PC-3 (cell line): Measurements from ENCODE around the gene DENND1B. TPM values are rescaled to one million over a fixed set of nuclear protein-coding genes. Genes with fewer than 3 reads are reported as not detected.

Source experiments
- ATAC-seq: fragments of 200-7000 bp; cut with Tn5 transposase; 2 replicates; pipeline ENCODE4 v1.9.1; 2020; ENCODE audit warnings: mild to moderate bottlenecking, moderate library complexity
- BruUV-seq: library from RNA; stranded (reverse); fragments of 400-500 nt; replicated peaks from 2 replicates; lab custom pipeline; 2021; lab: Mats Ljungman, UMichigan
- CTCF ChIA-PET: fragments of 300-600 bp; sonication (Branson Sonifier 250); formaldehyde crosslinking; loops from one replicate; lab custom pipeline; 2022; ENCODE audit warnings: antibody characterized with exemption; lab: Charles Lee
- POLR2A ChIA-PET: fragments of 300-600 bp; sonication (Branson Sonifier 250); formaldehyde crosslinking; loops from one replicate; lab custom pipeline; 2022; ENCODE audit warnings: antibody characterized with exemption; ENCODE audit not compliant: unreplicated experiment; lab: Charles Lee
- DNase-seq: peaks from one replicate; pipeline ENCODE4 v3.0.0-alpha.2; 2015
- H2AFZ ChIP-seq: fragments of 300-600 bp; sonication (generic); 2 replicates; pipeline ENCODE4 v1.6.0; 2016; ENCODE audit warnings: antibody characterized with exemption, low read length
- H3F3A ChIP-seq: fragments of 300-600 bp; sonication (generic); one replicate; pipeline ENCODE4 v1.6.0; 2017; ENCODE audit warnings: antibody characterized with exemption, low read length, control low read depth, mild to moderate bottlenecking; ENCODE audit not compliant: unreplicated experiment
- H3K27ac ChIP-seq: fragments of 300-600 bp; sonication (generic); 2 replicates; pipeline ENCODE4 v1.5.1; 2016; ENCODE audit warnings: mild to moderate bottlenecking, low read length
- H3K27me3 ChIP-seq: fragments of 300-600 bp; sonication (generic); 2 replicates; pipeline ENCODE4 v1.6.1; 2016; ENCODE audit warnings: low read length, mixed read lengths
- H3K36me3 ChIP-seq: fragments of 300-600 bp; sonication (generic); 2 replicates; pipeline ENCODE4 v1.6.1; 2016; ENCODE audit warnings: low read depth, mixed run types, low read length, mixed read lengths
- H3K4me1 ChIP-seq: fragments of 300-600 bp; sonication (generic); 2 replicates; pipeline ENCODE4 v1.5.1; 2016; ENCODE audit warnings: low read length; ENCODE audit not compliant: insufficient read depth
- H3K4me2 ChIP-seq: fragments of 300-600 bp; sonication (generic); 2 replicates; pipeline ENCODE4 v1.6.0; 2016; ENCODE audit warnings: low read length
- H3K4me3 ChIP-seq: fragments of 300-600 bp; sonication (generic); 2 replicates; pipeline ENCODE4 v1.5.1; 2016; ENCODE audit warnings: mild to moderate bottlenecking, low read length, mixed read lengths
- H3K79me2 ChIP-seq: fragments of 300-600 bp; sonication (generic); 2 replicates; pipeline ENCODE4 v1.6.1; 2017; ENCODE audit warnings: low read length, mixed read lengths
- H3K9ac ChIP-seq: fragments of 300-600 bp; sonication (generic); 2 replicates; pipeline ENCODE4 v1.6.0; 2016; ENCODE audit warnings: mild to moderate bottlenecking, low read length
- H3K9me2 ChIP-seq: fragments of 300-600 bp; sonication (generic); replicated peaks from 2 replicates; pipeline ENCODE4 v1.6.1; 2016; ENCODE audit warnings: mixed run types, low read length, mixed read lengths
- H3K9me3 ChIP-seq: fragments of 300-600 bp; sonication (generic); 2 replicates; pipeline ENCODE4 v1.6.1; 2016; ENCODE audit warnings: low read length, mixed read lengths
- H4K20me1 ChIP-seq: fragments of 300-600 bp; sonication (generic); 2 replicates; pipeline ENCODE4 v1.6.1; 2016; ENCODE audit warnings: low read length, mixed read lengths
- EZH2 ChIP-seq: fragments of 300-600 bp; sonication (generic); IDR thresholded peaks from one replicate; pipeline ENCODE4 v1.6.1; 2017; ENCODE audit warnings: antibody characterized with exemption, mild to moderate bottlenecking, low read length; ENCODE audit not compliant: unreplicated experiment
- EZH2phosphoT487 ChIP-seq: fragments of 300-600 bp; sonication (generic); IDR thresholded peaks from 2 replicates; pipeline ENCODE4 v1.6.1; 2018; ENCODE audit warnings: mild to moderate bottlenecking, antibody characterized with exemption, low read length, borderline replicate concordance
- intact Hi-C: fragments of 100-400 bp; cut with micrococcal nuclease; formaldehyde crosslinking; loops from 2 replicates; pipeline ENCODE4 v1.9.0; 2023
- total RNA-seq: library from RNA; depleted of rRNA; stranded (reverse); fragments of >200 nt; gene quantifications from 2 replicates; pipeline ENCODE4 v1.2.3, GENCODE V29; 2014
- TF ChIP-seq, protein P1 (sequence below): fragments of 300-600 bp; sonication (generic); conservative IDR thresholded peaks from 2 replicates; pipeline ENCODE4 v1.5.1; 2017; ENCODE audit warnings: antibody characterized with exemption, low read depth, mild to moderate bottlenecking, low read length

The DENND1B gene
- total RNA-seq, 1 experiment from 2014 or later: 7.4 TPM

DNA sequence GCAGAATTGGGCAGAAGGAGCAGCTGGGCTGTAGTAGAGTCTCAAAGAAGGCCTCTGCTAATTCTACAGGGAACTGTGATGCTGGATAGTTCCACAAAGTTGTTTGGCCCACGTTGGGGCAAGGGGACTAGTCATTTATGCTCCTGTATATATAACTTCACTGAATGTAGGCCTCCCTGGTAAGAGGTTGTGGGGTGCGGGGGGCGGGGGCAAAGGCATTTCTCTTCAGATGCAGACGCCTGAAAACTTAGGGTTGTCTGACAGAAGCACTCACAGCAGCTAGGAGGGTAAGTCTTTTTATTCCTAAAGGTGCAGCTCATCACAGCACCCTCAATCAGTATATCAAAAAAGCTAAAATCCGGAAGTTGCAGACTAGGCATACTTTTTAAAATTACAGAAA is 38.5 kb upstream of the DENND1B start:
- POLR2A ChIA-PET: no interaction called here
- no peak overlapping the region for H2AFZ ChIP-seq
- intact Hi-C loops: no loop called here
- H3K4me3 ChIP-seq: no peak overlapping the region
- no TSS peak for BruUV-seq
- H4K20me1 ChIP-seq: no peaks in the 10 kb centered on the region
- H3F3A ChIP-seq: no peaks in the 10 kb centered on the region
- no peaks in the 10 kb centered on the region for H3K4me1 ChIP-seq
- no peaks in the 10 kb centered on the region for H3K36me3 ChIP-seq
- H3K4me2 ChIP-seq: no peak overlapping the region
- TF ChIP-seq EZH2phosphoT487 (no peak), EZH2 (no peak)
- TF ChIP-seq, protein P1, sequence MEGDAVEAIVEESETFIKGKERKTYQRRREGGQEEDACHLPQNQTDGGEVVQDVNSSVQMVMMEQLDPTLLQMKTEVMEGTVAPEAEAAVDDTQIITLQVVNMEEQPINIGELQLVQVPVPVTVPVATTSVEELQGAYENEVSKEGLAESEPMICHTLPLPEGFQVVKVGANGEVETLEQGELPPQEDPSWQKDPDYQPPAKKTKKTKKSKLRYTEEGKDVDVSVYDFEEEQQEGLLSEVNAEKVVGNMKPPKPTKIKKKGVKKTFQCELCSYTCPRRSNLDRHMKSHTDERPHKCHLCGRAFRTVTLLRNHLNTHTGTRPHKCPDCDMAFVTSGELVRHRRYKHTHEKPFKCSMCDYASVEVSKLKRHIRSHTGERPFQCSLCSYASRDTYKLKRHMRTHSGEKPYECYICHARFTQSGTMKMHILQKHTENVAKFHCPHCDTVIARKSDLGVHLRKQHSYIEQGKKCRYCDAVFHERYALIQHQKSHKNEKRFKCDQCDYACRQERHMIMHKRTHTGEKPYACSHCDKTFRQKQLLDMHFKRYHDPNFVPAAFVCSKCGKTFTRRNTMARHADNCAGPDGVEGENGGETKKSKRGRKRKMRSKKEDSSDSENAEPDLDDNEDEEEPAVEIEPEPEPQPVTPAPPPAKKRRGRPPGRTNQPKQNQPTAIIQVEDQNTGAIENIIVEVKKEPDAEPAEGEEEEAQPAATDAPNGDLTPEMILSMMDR: no peak
- CTCF ChIA-PET: no interaction called here
- H3K27me3 ChIP-seq: no peaks in the 10 kb centered on the region
- H3K27ac ChIP-seq: no peak overlapping the region
- no peak overlapping the region for H3K9ac ChIP-seq
- H3K9me2 ChIP-seq: no peaks in the 10 kb centered on the region
- no peaks in the 10 kb centered on the region for H3K79me2 ChIP-seq
- H3K9me3 ChIP-seq: no peaks in the 10 kb centered on the region
- DNase-seq (no peak), ATAC-seq (no peak)

DNA sequence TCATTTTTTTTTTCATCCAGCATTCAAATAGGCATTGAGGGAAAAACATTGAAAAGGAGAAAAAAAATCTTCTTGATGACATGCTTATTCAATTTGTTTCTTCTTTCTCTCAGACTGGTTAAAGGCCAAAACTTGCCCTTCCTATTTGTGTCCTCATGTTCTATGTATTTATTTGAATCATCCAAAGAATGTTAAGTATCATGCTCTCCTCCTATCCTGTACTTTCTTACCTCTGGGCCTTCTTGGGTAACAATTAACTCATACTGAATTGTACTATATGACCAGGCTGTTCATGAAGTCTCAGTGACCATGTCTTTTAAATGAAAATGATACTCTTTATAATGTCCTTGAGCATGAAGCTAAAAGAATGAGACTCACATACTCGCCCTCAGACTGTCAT is 36.5 kb upstream of the DENND1B start:
- Histone ChIP-seq H3K4me1 (no peaks in the 10 kb centered on the region), H3K9ac (no peak overlapping the region), H4K20me1 (no peaks in the 10 kb centered on the region), H3K27me3 (no peaks in the 10 kb centered on the region), H2AFZ (no peak overlapping the region), H3K36me3 (no peaks in the 10 kb centered on the region), H3K27ac (no peak overlapping the region), H3F3A (no peaks in the 10 kb centered on the region), H3K79me2 (no peaks in the 10 kb centered on the region), H3K4me2 (no peak overlapping the region), H3K9me2 (no peaks in the 10 kb centered on the region), H3K4me3 (no peak overlapping the region), H3K9me3 (no peaks in the 10 kb centered on the region)
- ATAC-seq: no peak
- POLR2A ChIA-PET: no interaction called here
- no TSS peak for BruUV-seq
- intact Hi-C loops: no loop called here
- DNase-seq: no peak
- TF ChIP-seq EZH2phosphoT487: no peak
- TF ChIP-seq, protein P1: no peak
- no peak for TF ChIP-seq EZH2
- CTCF ChIA-PET: no interaction called here

DNA sequence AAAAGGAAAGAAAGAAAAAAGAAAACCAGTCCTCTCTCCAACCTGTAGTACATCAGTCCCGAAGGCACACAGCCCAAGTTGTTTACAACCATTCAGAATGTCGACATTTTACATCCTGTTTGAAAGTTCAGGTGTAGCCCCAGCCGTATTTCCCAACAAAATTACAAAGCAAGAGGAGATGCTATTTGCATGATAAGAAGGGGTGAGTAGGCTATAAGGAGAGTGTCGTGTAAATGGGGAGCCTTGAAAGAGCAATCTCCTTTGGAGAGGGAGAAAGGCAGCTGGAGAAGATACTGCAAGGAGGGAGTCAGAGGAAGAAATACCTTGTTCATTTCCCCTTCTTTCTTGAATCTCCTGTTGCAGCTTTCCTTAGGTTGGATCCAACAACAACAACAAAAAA is 35.5 kb upstream of the DENND1B start:
- BruUV-seq: no TSS peak
- no peak overlapping the region for H3K4me3 ChIP-seq

More for the DNA sequence above, 35.5 kb upstream of the DENND1B start:
- Histone ChIP-seq H3K9ac (no peak overlapping the region), H3F3A (no peaks in the 10 kb centered on the region), H3K4me1 (no peaks in the 10 kb centered on the region), H3K9me3 (no peaks in the 10 kb centered on the region), H3K27ac (no peak overlapping the region), H3K36me3 (no peaks in the 10 kb centered on the region), H3K79me2 (no peaks in the 10 kb centered on the region), H3K4me2 (no peak overlapping the region), H4K20me1 (no peaks in the 10 kb centered on the region), H3K27me3 (no peaks in the 10 kb centered on the region), H2AFZ (no peak overlapping the region), H3K9me2 (no peaks in the 10 kb centered on the region)
- TF ChIP-seq EZH2 (no peak), EZH2phosphoT487 (no peak)
- TF ChIP-seq, protein P1: no peak
- intact Hi-C loops: no loop called here
- POLR2A ChIA-PET: no interaction called here
- CTCF ChIA-PET: no interaction called here
- ATAC-seq (no peak), DNase-seq (no peak)
